Neutrophil (primary cell): ENCODE measurements around the gene NTRK3.

Source experiments
- H3K27ac ChIP-seq: fragments of 200-600 bp; sonication (generic); 2 replicates; pipeline ENCODE4 v1.5.1; 2016; ENCODE audit warnings: mild to moderate bottlenecking, moderate library complexity
- H3K27me3 ChIP-seq: fragments of 200-600 bp; sonication (generic); 2 replicates; pipeline ENCODE4 v1.6.0; 2016; ENCODE audit warnings: mild to moderate bottlenecking
- H3K36me3 ChIP-seq: fragments of 200-600 bp; sonication (generic); 2 replicates; pipeline ENCODE4 v1.5.1; 2017
- H3K4me1 ChIP-seq, 2 experiments: fragments of 200-600 bp in 1 of 2; sonication (generic) in 1 of 2; 1 replicate in 1 of 2; 2 replicates in 1 of 2; pipeline versions ENCODE4 v1.5.1 to v1.6.1; 2013 to 2016; ENCODE audit warnings: low read depth in 1 of 2, low read length in 1 of 2, mild to moderate bottlenecking in 1 of 2, moderate library complexity in 1 of 2; ENCODE audit not compliant: control insufficient read depth in 1 of 2, insufficient read depth in 1 of 2
- H3K4me3 ChIP-seq, 2 experiments: fragments of 200-600 bp in 1 of 2; sonication (generic) in 1 of 2; 1 replicate in 1 of 2; 2 replicates in 1 of 2; pipeline ENCODE4 v1.5.1; 2013 to 2016; ENCODE audit warnings: low read depth in 1 of 2, low read length in 1 of 2, mild to moderate bottlenecking in 1 of 2, moderate library complexity in 1 of 2
- H3K9me3 ChIP-seq: fragments of 200-600 bp; sonication (generic); 2 replicates; pipeline ENCODE4 v1.5.1; 2016
- CTCF ChIP-seq: fragments of 200-600 bp; sonication (generic); IDR thresholded peaks from 2 replicates; pipeline ENCODE4 v1.5.1; 2016; ENCODE audit warnings: antibody characterized with exemption

NTRK3 gene

DNA sequence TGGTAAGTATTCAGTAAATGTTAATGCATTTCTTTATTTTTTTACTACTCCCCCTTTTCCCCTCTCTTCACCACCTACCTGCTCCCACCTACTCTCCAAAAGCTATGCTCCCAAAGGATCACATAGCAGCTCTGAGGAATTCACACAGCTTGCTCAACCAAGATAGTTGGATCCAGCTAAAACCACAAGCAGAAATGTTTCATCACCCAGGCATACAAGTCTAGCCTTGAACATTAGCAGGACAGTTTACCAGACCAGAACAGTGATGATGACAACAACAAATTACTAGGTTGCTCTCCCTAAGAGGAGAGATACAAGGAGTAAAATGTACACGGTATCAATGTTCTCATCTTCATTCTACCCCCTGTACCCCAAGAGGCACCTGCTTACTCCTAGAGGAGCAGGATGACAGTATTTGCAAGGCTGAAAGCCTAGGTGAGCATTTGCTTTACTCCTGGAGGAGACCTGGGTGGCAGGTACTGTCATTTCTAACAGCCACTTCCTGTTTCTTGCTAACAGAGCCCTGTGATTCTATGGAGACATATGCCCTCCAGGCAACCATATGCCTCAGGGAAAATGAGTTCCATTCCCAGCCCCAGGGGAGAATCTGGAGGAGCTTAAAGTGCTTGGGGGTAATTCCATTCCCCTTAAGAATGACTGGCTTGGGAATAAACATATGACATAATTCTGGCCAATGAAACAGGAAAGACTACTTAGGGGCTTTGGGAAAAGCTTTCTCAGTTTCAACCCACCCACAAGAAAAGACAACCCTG lies 237.5 kb downstream of the NTRK3 start:
- Histone ChIP-seq H3K4me1 (no peaks in the 10 kb centered on the region), H3K27ac (no peak overlapping the region), H3K9me3 (no peaks in the 10 kb centered on the region), H3K36me3 (no peaks in the 10 kb centered on the region), H3K4me3 (no peak overlapping the region), H3K27me3 (peaks cover 8% of the 10 kb centered on the region)
- TF ChIP-seq CTCF: no peak

DNA sequence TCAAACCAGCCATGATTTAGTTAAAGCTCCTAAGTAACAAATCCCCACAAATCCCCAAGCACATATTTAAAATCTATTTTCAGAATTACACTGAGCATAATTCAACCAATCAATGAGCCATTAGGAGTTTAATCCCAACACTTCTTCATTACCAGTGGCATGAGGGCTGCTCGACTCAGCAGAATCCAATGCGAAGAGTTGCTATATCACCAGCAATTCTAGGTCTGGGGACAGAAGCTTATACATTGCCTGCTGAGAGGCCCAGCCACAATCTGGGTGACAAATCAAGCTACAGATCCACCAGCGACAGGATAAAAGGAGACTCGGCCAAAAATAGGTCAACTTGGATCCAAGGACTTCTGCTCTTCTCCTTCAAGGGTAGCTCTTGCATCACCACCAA lies 238.8 kb downstream of the NTRK3 start:
- no peak for TF ChIP-seq CTCF
- peaks cover 0 to under 1% of the 10 kb centered on the region in 2 experiments for H3K4me1 ChIP-seq
- H3K9me3 ChIP-seq: no peaks in the 10 kb centered on the region
- H3K27ac ChIP-seq: no peak overlapping the region
- H3K27me3 ChIP-seq: peaks cover 4% of the 10 kb centered on the region
- H3K36me3 ChIP-seq: no peaks in the 10 kb centered on the region
- no peak overlapping the region for H3K4me3 ChIP-seq

DNA sequence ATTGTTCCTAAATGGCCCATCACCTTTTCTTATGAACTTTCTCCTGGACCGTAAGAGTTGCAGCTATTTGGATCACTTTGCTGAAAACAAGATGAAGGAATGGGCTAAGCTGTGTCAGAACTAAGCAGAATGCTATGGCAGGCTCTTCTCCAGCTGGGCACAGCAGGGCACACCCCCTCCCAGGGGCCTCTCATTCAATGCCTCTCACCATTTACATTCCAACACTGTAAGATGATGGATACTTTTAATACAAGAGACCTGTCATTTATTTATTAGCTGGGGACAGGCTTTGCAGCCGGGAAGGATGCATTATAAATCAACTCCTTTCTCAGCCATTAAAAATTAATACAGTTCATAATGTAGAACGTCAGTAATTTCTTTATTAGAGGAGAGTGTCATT lies 240.1 kb downstream of the NTRK3 start:
- H3K36me3 ChIP-seq: no peaks in the 10 kb centered on the region
- peaks cover 4% of the 10 kb centered on the region for H3K27me3 ChIP-seq
- no peak overlapping the region for H3K4me3 ChIP-seq
- no peak overlapping the region for H3K27ac ChIP-seq
- peaks cover 9 to 14% of the 10 kb centered on the region in 2 experiments for H3K4me1 ChIP-seq
- no peak for TF ChIP-seq CTCF
- H3K9me3 ChIP-seq: no peaks in the 10 kb centered on the region

- H3K27ac ChIP-seq: no peak overlapping the region
- no peaks in the 10 kb centered on the region for H3K9me3 ChIP-seq
- H3K27me3 ChIP-seq: peaks cover 4% of the 10 kb centered on the region
- peaks cover 15 to 25% of the 10 kb centered on the region in 2 experiments for H3K4me1 ChIP-seq
- no peak overlapping the region for H3K4me3 ChIP-seq
- no peak for TF ChIP-seq CTCF
- H3K36me3 ChIP-seq: no peaks in the 10 kb centered on the region
These were observed 241.2 kb downstream of the NTRK3 start for GRCh38 chr15:88015228-88015860.

- Histone ChIP-seq H3K9me3 (no peaks in the 10 kb centered on the region), H3K36me3 (no peaks in the 10 kb centered on the region), H3K4me3 (no peak overlapping the region), H3K27ac (no peak overlapping the region), H3K27me3 (peaks cover 4% of the 10 kb centered on the region), H3K4me1 (peaks cover 15 to 30% of the 10 kb centered on the region in 2 experiments)
- TF ChIP-seq CTCF: no peak
These were observed 241.9 kb downstream of the NTRK3 start for GRCh38 chr15:88014454-88015160.
